ENCODE results near the gene NIBAN1. TPM values are rescaled to one million over a fixed set of nuclear protein-coding genes. Genes with fewer than 3 reads are reported as not detected.
A peak's percentile ranks its signal among the peaks of the same experiment; 100 is the strongest.

NIBAN1 gene
- total and polyA plus RNA-seq, 7 donors: 9.0 to 112 (median 50.6) TPM

DNA sequence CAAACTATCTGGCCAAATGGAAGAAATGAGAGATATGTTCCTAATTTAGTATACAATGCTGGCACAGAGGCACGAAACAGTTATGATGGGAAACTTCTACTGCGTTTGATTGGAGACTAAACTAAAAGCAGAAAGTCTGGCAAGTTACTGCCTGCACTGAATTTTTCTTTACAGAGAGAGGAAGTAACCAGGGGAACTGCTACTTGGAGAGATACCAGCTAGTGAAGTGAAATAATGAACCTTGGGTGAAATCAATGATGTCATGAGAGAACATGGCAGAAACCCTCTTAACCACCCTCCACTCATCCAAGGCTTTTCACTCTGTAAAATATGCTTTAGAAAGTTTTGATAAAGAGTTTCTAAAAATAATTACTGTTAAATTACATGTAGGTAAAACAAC is 29.3 kb downstream of the NIBAN1 start:
- peaks cover 10% of the 10 kb centered on the region for H3K4me1 ChIP-seq
- peak overlapping the region; percentile 4 for H3K27ac ChIP-seq
- TF ChIP-seq, protein P1, sequence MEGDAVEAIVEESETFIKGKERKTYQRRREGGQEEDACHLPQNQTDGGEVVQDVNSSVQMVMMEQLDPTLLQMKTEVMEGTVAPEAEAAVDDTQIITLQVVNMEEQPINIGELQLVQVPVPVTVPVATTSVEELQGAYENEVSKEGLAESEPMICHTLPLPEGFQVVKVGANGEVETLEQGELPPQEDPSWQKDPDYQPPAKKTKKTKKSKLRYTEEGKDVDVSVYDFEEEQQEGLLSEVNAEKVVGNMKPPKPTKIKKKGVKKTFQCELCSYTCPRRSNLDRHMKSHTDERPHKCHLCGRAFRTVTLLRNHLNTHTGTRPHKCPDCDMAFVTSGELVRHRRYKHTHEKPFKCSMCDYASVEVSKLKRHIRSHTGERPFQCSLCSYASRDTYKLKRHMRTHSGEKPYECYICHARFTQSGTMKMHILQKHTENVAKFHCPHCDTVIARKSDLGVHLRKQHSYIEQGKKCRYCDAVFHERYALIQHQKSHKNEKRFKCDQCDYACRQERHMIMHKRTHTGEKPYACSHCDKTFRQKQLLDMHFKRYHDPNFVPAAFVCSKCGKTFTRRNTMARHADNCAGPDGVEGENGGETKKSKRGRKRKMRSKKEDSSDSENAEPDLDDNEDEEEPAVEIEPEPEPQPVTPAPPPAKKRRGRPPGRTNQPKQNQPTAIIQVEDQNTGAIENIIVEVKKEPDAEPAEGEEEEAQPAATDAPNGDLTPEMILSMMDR (IDR thresholded peaks at IDR 0.05): no peak
- no peaks in the 10 kb centered on the region for H3K27me3 ChIP-seq (ENCODE audit: insufficient read depth in 3 of 3, low read length in 2 of 3)
- H3K9me3 ChIP-seq: no peaks in the 10 kb centered on the region
- ATAC-seq (no peak), DNase-seq (no peak)
- H3K4me3 ChIP-seq: no peak overlapping the region
- 31 to 36% (median 34%) methylated on average over 2 of the region's 2 CpGs for WGBS, 3 donors
- intact Hi-C loops (cut with DNase I): no loop called here
- no peaks in the 10 kb centered on the region for H3K36me3 ChIP-seq (ENCODE audit: insufficient read depth in 1 of 2, low read depth in 1 of 2)

DNA sequence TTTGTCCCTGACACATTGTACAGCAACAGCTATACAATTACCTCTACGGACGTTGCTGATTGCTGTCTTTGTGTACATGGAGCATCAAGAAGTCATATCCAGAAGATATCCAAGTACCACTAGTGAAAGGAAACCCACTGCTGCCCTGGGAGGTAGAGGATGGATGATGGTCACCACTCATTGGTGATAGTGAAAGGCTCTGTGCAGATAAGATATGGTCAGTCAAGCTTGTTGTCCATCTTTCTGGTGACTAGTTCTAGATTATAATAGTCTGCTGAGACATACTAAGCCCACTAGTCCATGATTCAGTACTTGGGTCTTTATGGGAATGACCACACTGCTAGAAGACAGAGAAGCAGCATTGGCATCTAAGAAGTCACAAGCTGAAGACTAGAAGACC is 30.3 kb downstream of the NIBAN1 start:
- Histone ChIP-seq H3K4me3 (no peak overlapping the region), H3K27me3 (ENCODE audit: insufficient read depth in 3 of 3, low read length in 2 of 3) (no peaks in the 10 kb centered on the region), H3K36me3 (ENCODE audit: insufficient read depth in 1 of 2, low read depth in 1 of 2) (no peaks in the 10 kb centered on the region), H3K27ac (peak overlapping the region; percentile 2), H3K4me1 (peaks cover 10% of the 10 kb centered on the region), H3K9me3 (no peaks in the 10 kb centered on the region)
- intact Hi-C loops (cut with DNase I): no loop called here
- ATAC-seq (no peak), DNase-seq (no peak)
- 86 to 93% (median 92%) methylated on average over 2 of the region's 2 CpGs for WGBS, 3 donors
- TF ChIP-seq, protein P1 (IDR thresholded peaks at IDR 0.05): no peak

DNA sequence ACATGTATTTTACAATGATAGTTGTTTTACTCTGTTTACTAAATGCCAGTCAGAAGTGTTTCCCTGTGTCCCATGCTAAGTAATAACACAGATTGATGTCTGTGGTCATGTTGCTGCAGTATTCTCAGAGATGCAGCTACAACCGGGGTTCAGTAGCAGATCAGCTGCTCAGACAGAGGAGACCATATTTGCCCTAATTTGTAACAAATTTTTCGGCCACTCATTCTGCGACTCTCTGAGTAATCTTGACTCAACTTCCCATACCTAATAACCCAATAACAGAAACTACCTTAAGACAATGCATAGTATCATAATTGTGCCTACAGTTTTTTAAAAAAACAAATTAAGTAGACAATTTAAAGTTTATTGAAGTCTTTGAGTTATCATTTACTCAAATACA is 32.6 kb downstream of the NIBAN1 start:
- Histone ChIP-seq H3K4me3 (no peak overlapping the region), H3K27ac (no peak overlapping the region), H3K36me3 (ENCODE audit: insufficient read depth in 1 of 2, low read depth in 1 of 2) (no peaks in the 10 kb centered on the region), H3K9me3 (no peaks in the 10 kb centered on the region), H3K4me1 (peaks cover 9% of the 10 kb centered on the region), H3K27me3 (ENCODE audit: insufficient read depth in 3 of 3, low read length in 2 of 3) (no peaks in the 10 kb centered on the region)
- ATAC-seq: no peak
- intact Hi-C loops (cut with DNase I): no loop called here
- WGBS, 3 donors: 94 to 95% (median 94%) methylated on average over 3 of the region's 3 CpGs
- TF ChIP-seq, protein P1 (IDR thresholded peaks at IDR 0.05): no peak
- no peak for DNase-seq

DNA sequence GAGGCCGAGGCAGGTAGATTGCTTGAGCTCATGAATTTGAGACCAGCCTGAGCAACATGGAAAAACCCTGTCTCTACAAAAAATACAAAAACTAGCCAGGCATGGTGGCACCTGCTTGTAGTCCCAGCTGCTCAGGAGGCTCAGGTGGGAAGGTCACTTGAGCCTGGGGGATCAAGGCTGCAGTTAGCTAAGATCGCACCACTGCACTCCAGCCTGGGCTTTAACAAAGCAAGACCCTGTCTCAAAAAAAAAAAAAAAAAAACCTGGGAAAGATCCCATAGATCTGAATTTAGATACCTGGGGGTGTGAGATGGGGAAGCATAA is 32.9 kb downstream of the NIBAN1 start:
- Histone ChIP-seq H3K9me3 (no peaks in the 10 kb centered on the region), H3K27ac (no peak overlapping the region), H3K4me3 (no peak overlapping the region), H3K4me1 (peaks cover 10% of the 10 kb centered on the region), H3K36me3 (ENCODE audit: insufficient read depth in 1 of 2, low read depth in 1 of 2) (no peaks in the 10 kb centered on the region), H3K27me3 (ENCODE audit: insufficient read depth in 3 of 3, low read length in 2 of 3) (no peaks in the 10 kb centered on the region)
- DNase-seq (no peak), ATAC-seq (no peak)
- intact Hi-C loops (cut with DNase I): no loop called here
- 92 to 98% (median 95%) methylated on average over 2 of the region's 2 CpGs for WGBS, 3 donors
- TF ChIP-seq, protein P1 (IDR thresholded peaks at IDR 0.05): no peak

DNA sequence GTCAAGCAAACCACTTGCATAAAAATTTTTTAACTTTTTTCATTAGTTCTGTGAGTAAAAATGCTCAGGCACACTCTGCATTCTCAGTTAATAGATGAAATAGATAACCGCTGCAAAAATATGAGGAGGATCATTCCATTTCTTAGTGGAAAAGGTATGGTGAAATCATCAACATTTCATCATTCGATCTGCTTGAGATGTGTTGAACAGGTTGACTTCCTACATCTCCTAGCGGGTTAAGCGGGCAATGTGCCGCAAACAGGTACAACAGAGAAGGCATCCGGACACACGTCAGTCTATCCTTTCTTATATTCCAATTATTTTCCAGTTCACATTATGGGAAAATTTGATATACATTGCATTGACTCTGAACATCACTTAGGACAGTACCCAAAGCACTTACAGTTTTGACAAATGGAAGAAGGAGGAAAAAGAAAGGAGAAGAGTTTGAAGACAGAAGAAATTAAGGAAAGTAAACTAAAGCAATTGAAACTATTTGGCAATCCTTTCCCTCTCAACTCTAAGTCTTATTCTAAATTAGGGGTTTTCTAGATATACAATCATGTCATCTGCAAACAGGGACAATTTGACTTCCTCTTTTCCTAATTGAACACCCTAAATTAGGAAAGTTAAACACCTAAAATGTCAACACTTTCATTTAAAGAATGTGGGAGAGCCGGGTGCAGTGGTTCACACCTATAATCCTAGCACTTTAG is 33.5 kb downstream of the NIBAN1 start:
- DNase-seq (no peak), ATAC-seq (no peak)
- 96 to 97% (median 96%) methylated on average over 8 of the region's 8 CpGs for WGBS, 3 donors
- TF ChIP-seq, protein P1 (IDR thresholded peaks at IDR 0.05): no peak
- intact Hi-C loops (cut with DNase I): no loop called here
- no peak overlapping the region for H3K4me3 ChIP-seq
- peaks cover 10% of the 10 kb centered on the region for H3K4me1 ChIP-seq
- H3K27me3 ChIP-seq (ENCODE audit: insufficient read depth in 3 of 3, low read length in 2 of 3): no peaks in the 10 kb centered on the region
- H3K27ac ChIP-seq: no peak overlapping the region
- no peaks in the 10 kb centered on the region for H3K9me3 ChIP-seq
- no peaks in the 10 kb centered on the region for H3K36me3 ChIP-seq (ENCODE audit: insufficient read depth in 1 of 2, low read depth in 1 of 2)

Measured in psoas muscle (tissue), 8 donors.